HepG2 (cell line): ENCODE measurements around the gene OR13C2.

Experiments
- SUZ12 ChIP-seq: fragments of 150-350 bp; IDR thresholded peaks from 2 replicates; pipeline ENCODE4 v1.6.1; 2014; ENCODE audit warnings: low read depth, low read length
- TF ChIP-seq, protein P1 (sequence below): IDR thresholded peaks from 2 replicates; pipeline ENCODE4 v1.6.1; 2016; ENCODE audit warnings: control low read depth
- TF ChIP-seq, protein P2 (sequence below): sonication (generic); formaldehyde crosslinking; IDR thresholded peaks from 2 replicates; pipeline ENCODE4 v1.4.0; 2020; ENCODE audit warnings: missing genetic modification reagents

DNA sequence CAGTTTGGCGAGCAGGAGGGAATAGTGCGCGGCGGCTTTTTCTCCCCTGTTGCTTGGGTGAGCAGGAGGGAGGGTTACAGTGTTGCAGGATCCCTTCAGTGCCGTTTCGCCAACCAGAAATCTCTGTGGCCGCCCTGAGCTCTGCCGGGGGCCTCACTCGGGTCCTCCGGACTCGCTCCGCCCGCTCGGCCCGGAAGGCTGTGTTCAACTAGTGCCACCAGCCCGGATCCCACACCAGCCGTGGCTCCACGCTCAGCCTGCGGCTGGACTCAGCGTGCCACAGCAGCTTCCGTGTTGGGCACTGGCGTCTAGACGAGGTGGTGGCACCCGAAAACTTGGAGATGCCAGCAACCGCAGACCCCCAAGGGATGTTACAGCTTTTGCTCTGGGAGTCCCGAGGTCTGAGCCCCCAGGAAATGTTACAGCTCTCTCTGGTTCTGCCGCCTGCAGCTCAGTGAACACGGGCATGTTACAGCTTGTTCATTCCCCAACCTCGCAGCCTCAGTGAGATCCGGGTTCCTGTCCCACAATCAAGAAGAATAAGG, 28.6 kb upstream of the OR13C2 start:
- TF ChIP-seq, protein P1, sequence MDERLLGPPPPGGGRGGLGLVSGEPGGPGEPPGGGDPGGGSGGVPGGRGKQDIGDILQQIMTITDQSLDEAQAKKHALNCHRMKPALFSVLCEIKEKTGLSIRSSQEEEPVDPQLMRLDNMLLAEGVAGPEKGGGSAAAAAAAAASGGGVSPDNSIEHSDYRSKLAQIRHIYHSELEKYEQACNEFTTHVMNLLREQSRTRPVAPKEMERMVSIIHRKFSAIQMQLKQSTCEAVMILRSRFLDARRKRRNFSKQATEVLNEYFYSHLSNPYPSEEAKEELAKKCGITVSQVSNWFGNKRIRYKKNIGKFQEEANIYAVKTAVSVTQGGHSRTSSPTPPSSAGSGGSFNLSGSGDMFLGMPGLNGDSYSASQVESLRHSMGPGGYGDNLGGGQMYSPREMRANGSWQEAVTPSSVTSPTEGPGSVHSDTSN, result no peak
- TF ChIP-seq SUZ12, result no peak
- TF ChIP-seq, protein P2, sequence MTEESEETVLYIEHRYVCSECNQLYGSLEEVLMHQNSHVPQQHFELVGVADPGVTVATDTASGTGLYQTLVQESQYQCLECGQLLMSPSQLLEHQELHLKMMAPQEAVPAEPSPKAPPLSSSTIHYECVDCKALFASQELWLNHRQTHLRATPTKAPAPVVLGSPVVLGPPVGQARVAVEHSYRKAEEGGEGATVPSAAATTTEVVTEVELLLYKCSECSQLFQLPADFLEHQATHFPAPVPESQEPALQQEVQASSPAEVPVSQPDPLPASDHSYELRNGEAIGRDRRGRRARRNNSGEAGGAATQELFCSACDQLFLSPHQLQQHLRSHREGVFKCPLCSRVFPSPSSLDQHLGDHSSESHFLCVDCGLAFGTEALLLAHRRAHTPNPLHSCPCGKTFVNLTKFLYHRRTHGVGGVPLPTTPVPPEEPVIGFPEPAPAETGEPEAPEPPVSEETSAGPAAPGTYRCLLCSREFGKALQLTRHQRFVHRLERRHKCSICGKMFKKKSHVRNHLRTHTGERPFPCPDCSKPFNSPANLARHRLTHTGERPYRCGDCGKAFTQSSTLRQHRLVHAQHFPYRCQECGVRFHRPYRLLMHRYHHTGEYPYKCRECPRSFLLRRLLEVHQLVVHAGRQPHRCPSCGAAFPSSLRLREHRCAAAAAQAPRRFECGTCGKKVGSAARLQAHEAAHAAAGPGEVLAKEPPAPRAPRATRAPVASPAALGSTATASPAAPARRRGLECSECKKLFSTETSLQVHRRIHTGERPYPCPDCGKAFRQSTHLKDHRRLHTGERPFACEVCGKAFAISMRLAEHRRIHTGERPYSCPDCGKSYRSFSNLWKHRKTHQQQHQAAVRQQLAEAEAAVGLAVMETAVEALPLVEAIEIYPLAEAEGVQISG (CRISPR knock-in tag), result no peak
